DOHH2 (cell line): ENCODE measurements around the gene ARL15.

Experiments
- CTCF ChIP-seq: fragments of 200-600 bp; sonication (generic); IDR thresholded peaks from one replicate; pipeline ENCODE4 v1.5.1; 2014; ENCODE audit warnings: antibody characterized with exemption, mild to moderate bottlenecking, low read depth, low read length; ENCODE audit not compliant: poor library complexity, severe bottlenecking
- EZH2phosphoT487 ChIP-seq: fragments of 200-600 bp; sonication (generic); IDR thresholded peaks from 2 replicates; pipeline ENCODE4 v1.6.1; 2017; ENCODE audit warnings: borderline replicate concordance, mild to moderate bottlenecking, antibody characterized with exemption, low read length, moderate library complexity, mixed read lengths

GRCh38 chr5:53943938-53944337, 366.4 kb downstream of the ARL15 start:
- TF ChIP-seq CTCF (no peak), EZH2phosphoT487 (no peak)
